B cell (primary cell): ENCODE measurements around the gene HDHD5. TPM values are rescaled to one million over a fixed set of nuclear protein-coding genes. Genes with fewer than 3 reads are reported as not detected.

Source experiments
- ATAC-seq: fragments of 200-7000 bp; cut with Tn5 transposase; one replicate; pipeline ENCODE4 v1.10.0; 2021; ENCODE audit warnings: low read depth, mild to moderate bottlenecking, moderate number of reproducible peaks, moderate library complexity
- CTCF ChIA-PET: fragments of 350-600 bp; sonication (Branson Sonifier 250); formaldehyde crosslinking; loops from one replicate; lab custom pipeline; 2021; ENCODE audit warnings: antibody characterized with exemption, inconsistent platforms; lab: Charles Lee
- POLR2A ChIA-PET: fragments of 350-600 bp; sonication (Branson Sonifier 250); formaldehyde crosslinking; loops from one replicate; lab custom pipeline; 2021; ENCODE audit warnings: antibody characterized with exemption; lab: Charles Lee
- DNase-seq: peaks from one replicate; pipeline ENCODE4 v3.0.0; 2013
- H2AFZ ChIP-seq: 2 replicates; pipeline ENCODE4 v1.6.1; 2012; ENCODE audit warnings: mild to moderate bottlenecking, low read depth, low read length; ENCODE audit not compliant: insufficient read depth, poor library complexity, severe bottlenecking
- H3K27ac ChIP-seq, 2 donors: 1 replicate in 1 of 2; 2 replicates in 1 of 2; pipeline ENCODE4 v1.5.1; 2012 to 2013; ENCODE audit warnings: low read length in 2 of 2, mild to moderate bottlenecking in 2 of 2, moderate library complexity in 1 of 2
- H3K27me3 ChIP-seq, 4 experiments: fragments of 200-600 bp in 1 of 4; sonication (generic) in 1 of 4; replicated peaks in 1 of 4; 1 replicate in 2 of 4; 2 replicates in 2 of 4; pipeline versions ENCODE4 v1.6.1 to v1.7.0; 2013 to 2016; ENCODE audit warnings: low read length in 3 of 4, mild to moderate bottlenecking in 2 of 4, mixed read lengths in 1 of 4, moderate library complexity in 1 of 4; ENCODE audit not compliant: insufficient read depth in 4 of 4, control insufficient read depth in 3 of 4; ENCODE audit errors: control extremely low read depth in 1 of 4
- H3K36me3 ChIP-seq, 2 experiments: replicated peaks in 1 of 2; 1 replicate in 1 of 2; 2 replicates in 1 of 2; pipeline versions ENCODE4 v1.6.1 to v1.7.1; 2013; ENCODE audit warnings: low read length in 1 of 2; ENCODE audit not compliant: insufficient read depth in 2 of 2, control insufficient read depth in 1 of 2; ENCODE audit errors: control extremely low read depth in 1 of 2, extremely low read depth in 1 of 2
- H3K4me1 ChIP-seq, 2 donors: fragments of 200-600 bp in 1 of 2; sonication (generic) in 1 of 2; 1 replicate in 1 of 2; 2 replicates in 1 of 2; pipeline versions ENCODE4 v1.5.1 to v1.6.1; 2013 to 2017; ENCODE audit warnings: low read length in 2 of 2; ENCODE audit not compliant: control insufficient read depth in 2 of 2, insufficient read depth in 2 of 2
- H3K4me2 ChIP-seq: replicated peaks from 2 replicates; pipeline ENCODE3; 2012; ENCODE audit warnings: mild to moderate bottlenecking, low read depth, low read length; ENCODE audit not compliant: poor library complexity, severe bottlenecking
- H3K4me3 ChIP-seq, 5 experiments: fragments of 200-600 bp in 1 of 5; sonication (generic) in 1 of 5; 1 replicate in 3 of 5; 2 replicates in 2 of 5; pipeline versions ENCODE4 v1.5.1 to v1.7.0; 2011 to 2016; ENCODE audit warnings: low read length in 4 of 5, mild to moderate bottlenecking in 4 of 5, low read depth in 2 of 5, control low read depth in 1 of 5, moderate library complexity in 1 of 5; ENCODE audit not compliant: insufficient read depth in 1 of 5; ENCODE audit errors: control extremely low read depth in 1 of 5, extremely low read depth in 1 of 5
- H3K79me2 ChIP-seq: fragments of 200-600 bp; sonication (generic); one replicate; pipeline ENCODE4 v1.6.0; 2016; ENCODE audit warnings: low read length; ENCODE audit not compliant: control insufficient read depth, insufficient read depth
- H3K9ac ChIP-seq: fragments of 200-600 bp; sonication (generic); 2 replicates; pipeline ENCODE4 v1.6.1; 2017; ENCODE audit warnings: mild to moderate bottlenecking, low read length, moderate library complexity
- H3K9me3 ChIP-seq, 3 donors: one replicate each; pipeline versions ENCODE4 v1.6.1 to v1.7.1; 2013; ENCODE audit warnings: low read length in 2 of 3; ENCODE audit not compliant: control insufficient read depth in 2 of 3, insufficient read depth in 1 of 3; ENCODE audit errors: control extremely low read depth in 1 of 3
- H4K20me1 ChIP-seq: 2 replicates; pipeline ENCODE4 v1.6.0; 2012; ENCODE audit warnings: mild to moderate bottlenecking, low read length; ENCODE audit not compliant: insufficient read depth, control insufficient read depth, poor library complexity, severe bottlenecking
- H3K27ac Mint-ChIP-seq: one replicate; pipeline ENCODE4 v1.8.0; 2021; ENCODE audit warnings: mixed read lengths
- H3K27me3 Mint-ChIP-seq: one replicate; pipeline ENCODE4 v1.8.0; 2021; ENCODE audit warnings: mixed read lengths
- H3K4me1 Mint-ChIP-seq: one replicate; pipeline ENCODE4 v1.8.0; 2021; ENCODE audit warnings: mixed read lengths
- H3K4me3 Mint-ChIP-seq: one replicate; pipeline ENCODE4 v1.8.0; 2021; ENCODE audit warnings: mixed read lengths
- H3K9me3 Mint-ChIP-seq: one replicate; pipeline ENCODE4 v1.8.0; 2022; ENCODE audit warnings: mixed read lengths; ENCODE audit not compliant: insufficient read depth
- EZH2 ChIP-seq: IDR thresholded peaks from 2 replicates; pipeline ENCODE4 v1.6.1; 2012; ENCODE audit warnings: borderline replicate concordance, low read depth, mild to moderate bottlenecking, moderate library complexity, low read length; ENCODE audit not compliant: insufficient read depth, poor library complexity, severe bottlenecking
- WGBS: methylation state at CpG from one replicate; pipeline ENCODE4 v1.1.5; 2013; ENCODE audit warnings: missing lambda C conversion rate; ENCODE audit not compliant: insufficient coverage; 5-methylcytosine and 5-hydroxymethylcytosine counted together
- intact Hi-C: fragments of 100-400 bp; cut with micrococcal nuclease; formaldehyde crosslinking; loops from one replicate; pipeline ENCODE4 v1.10.0; 2022
- polyA plus RNA-seq: library from polyadenylated mRNA; depleted of rRNA; stranded (reverse); fragments of >200 nt; gene quantifications from 2 replicates; pipeline ENCODE4 v1.2.3, GENCODE V29; 2012
- total RNA-seq, 2 donors: library from RNA; stranded (reverse); fragments of 120-200 nt in 1 of 2; gene quantifications; 1 replicate in 1 of 2; 2 replicates in 1 of 2; pipeline versions ENCODE4 v1.2.3 to v1.2.4, GENCODE V29; 2013 to 2022
- TF ChIP-seq, protein P1 (sequence below): fragments of 200-600 bp; IDR thresholded peaks from one replicate; pipeline ENCODE4 v1.8.0; 2022; ENCODE audit warnings: antibody characterized with exemption, mild to moderate bottlenecking

HDHD5 gene
- total and polyA plus RNA-seq, 2 donors (not counting 1 experiment from before 2014, with no cell fraction given): 17.7 to 37.7 TPM

- WGBS: 97% methylated on average over 17 of the region's 22 CpGs
- Histone ChIP-seq H4K20me1 (peaks cover 4% of the 10 kb centered on the region), H3K36me3 (peaks cover 1 to 80% of the 10 kb centered on the region in 2 experiments), H3K9ac (no peak overlapping the region), H3K4me1 (peaks cover 0 to 11% of the 10 kb centered on the region in 2 donors), H3K27me3 (no peaks in the 10 kb centered on the region), H3K9me3 (no peaks in the 10 kb centered on the region), H3K79me2 (no peaks in the 10 kb centered on the region), H3K4me3 (no peak overlapping the region), H3K27ac (no peak overlapping the region), H3K4me2 (no peak overlapping the region), H2AFZ (no peak overlapping the region)
- POLR2A ChIA-PET: no interaction called here
- Mint-ChIP-seq H3K27me3 (no peaks in the 10 kb centered on the region), H3K4me1 (peaks cover 6% of the 10 kb centered on the region), H3K4me3 (no peak overlapping the region), H3K27ac (no peak overlapping the region), H3K9me3 (no peaks in the 10 kb centered on the region)
- intact Hi-C loops: no loop called here
- CTCF ChIA-PET: interaction anchor here (1.8 kb wide), 1 partner anchor 397 kb away, joined by 6 read pairs; no protein-coding TSS in a partner anchor
- TF ChIP-seq, protein P1, sequence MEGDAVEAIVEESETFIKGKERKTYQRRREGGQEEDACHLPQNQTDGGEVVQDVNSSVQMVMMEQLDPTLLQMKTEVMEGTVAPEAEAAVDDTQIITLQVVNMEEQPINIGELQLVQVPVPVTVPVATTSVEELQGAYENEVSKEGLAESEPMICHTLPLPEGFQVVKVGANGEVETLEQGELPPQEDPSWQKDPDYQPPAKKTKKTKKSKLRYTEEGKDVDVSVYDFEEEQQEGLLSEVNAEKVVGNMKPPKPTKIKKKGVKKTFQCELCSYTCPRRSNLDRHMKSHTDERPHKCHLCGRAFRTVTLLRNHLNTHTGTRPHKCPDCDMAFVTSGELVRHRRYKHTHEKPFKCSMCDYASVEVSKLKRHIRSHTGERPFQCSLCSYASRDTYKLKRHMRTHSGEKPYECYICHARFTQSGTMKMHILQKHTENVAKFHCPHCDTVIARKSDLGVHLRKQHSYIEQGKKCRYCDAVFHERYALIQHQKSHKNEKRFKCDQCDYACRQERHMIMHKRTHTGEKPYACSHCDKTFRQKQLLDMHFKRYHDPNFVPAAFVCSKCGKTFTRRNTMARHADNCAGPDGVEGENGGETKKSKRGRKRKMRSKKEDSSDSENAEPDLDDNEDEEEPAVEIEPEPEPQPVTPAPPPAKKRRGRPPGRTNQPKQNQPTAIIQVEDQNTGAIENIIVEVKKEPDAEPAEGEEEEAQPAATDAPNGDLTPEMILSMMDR: no peak
- TF ChIP-seq EZH2: no peak
- ATAC-seq (no peak), DNase-seq (no peak)
Observed at GRCh38 chr22:17105143-17106129, 53.6 kb downstream of the HDHD5 start.

DNA sequence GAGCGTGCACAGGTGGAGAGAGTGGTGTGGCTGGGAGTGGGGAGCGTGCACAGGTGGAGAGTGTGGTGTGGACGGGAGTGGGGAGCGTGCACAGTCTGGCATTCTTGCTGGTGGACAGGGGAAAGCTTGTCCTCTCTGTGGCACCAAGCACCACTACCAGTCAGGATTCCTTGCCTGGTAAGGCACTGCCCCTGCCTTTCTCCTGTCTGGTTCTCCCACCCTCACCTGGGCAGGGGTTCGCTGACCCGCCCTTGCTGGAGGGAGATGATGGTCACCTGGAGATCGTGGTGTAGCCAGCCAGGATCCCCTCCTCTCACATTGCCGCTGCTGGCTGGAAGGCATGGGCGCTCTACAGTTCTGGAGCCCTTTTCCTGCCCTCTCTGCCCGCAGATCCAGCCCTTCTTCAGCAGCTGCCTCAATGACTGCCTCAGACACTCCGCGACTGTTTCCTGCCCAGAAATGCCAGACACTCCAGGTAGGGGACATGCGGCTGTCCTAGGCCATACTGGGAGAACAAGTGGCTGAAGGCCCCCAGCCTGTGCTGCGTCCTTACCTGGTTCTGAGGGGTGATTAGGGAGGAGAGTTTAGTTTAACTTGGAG lies 54.6 kb downstream of the HDHD5 start:
- H3K36me3 ChIP-seq: peaks cover 1 to 83% of the 10 kb centered on the region in 2 experiments
- H3K4me3 ChIP-seq: no peak overlapping the region
- H3K27me3 ChIP-seq: no peaks in the 10 kb centered on the region
- H3K9me3 Mint-ChIP-seq: no peaks in the 10 kb centered on the region
- TF ChIP-seq, protein P1: no peak
- no peak for TF ChIP-seq EZH2
- no peaks in the 10 kb centered on the region for H3K27me3 Mint-ChIP-seq
- intact Hi-C loops: no loop called here
- H3K4me3 Mint-ChIP-seq: no peak overlapping the region
- no peak overlapping the region for H2AFZ ChIP-seq
- WGBS: 94% methylated on average over 9 of the region's 14 CpGs
- H3K4me1 ChIP-seq: peaks cover 0 to 11% of the 10 kb centered on the region in 2 donors
- H3K27ac ChIP-seq: no peak overlapping the region
- H4K20me1 ChIP-seq: peaks cover 4% of the 10 kb centered on the region
- H3K4me2 ChIP-seq: no peak overlapping the region
- ChIA-PET CTCF (no interaction called here), POLR2A (no interaction called here)
- no peak for ATAC-seq
- H3K9ac ChIP-seq: no peak overlapping the region
- H3K9me3 ChIP-seq: no peaks in the 10 kb centered on the region
- no peak for DNase-seq
- H3K4me1 Mint-ChIP-seq: peaks cover 6% of the 10 kb centered on the region
- no peak overlapping the region for H3K27ac Mint-ChIP-seq
- no peaks in the 10 kb centered on the region for H3K79me2 ChIP-seq
